SK-N-SH (cell line): ENCODE results near the gene PRPSAP2. TPM values are rescaled to one million over a fixed set of nuclear protein-coding genes. Genes with fewer than 3 reads are reported as not detected.

Source experiments
- CTCF ChIA-PET: fragments of 300-600, 350-600 bp; formaldehyde crosslinking; extraction: SDS; loops from one replicate; lab custom pipeline; 2021; lab: Yijun Ruan, JAX
- POLR2A ChIA-PET: fragments of 350-600 bp; sonication (Branson Sonifier 250); formaldehyde crosslinking; extraction: SDS; loops from one replicate; lab custom pipeline; 2020; ENCODE audit warnings: antibody characterized with exemption, inconsistent platforms; lab: Yijun Ruan, JAX
- DNase-seq: peaks from one replicate; pipeline ENCODE4 v3.0.0; 2012
- H2AFZ ChIP-seq: fragments of 200-600 bp; sonication (generic); 2 replicates; pipeline ENCODE4 v1.8.1; 2016; ENCODE audit warnings: antibody characterized with exemption, mild to moderate bottlenecking, low read depth
- H3F3A ChIP-seq: fragments of 200-600 bp; sonication (generic); replicated peaks from 2 replicates; pipeline ENCODE3; 2016; ENCODE audit warnings: antibody characterized with exemption, mild to moderate bottlenecking; ENCODE audit not compliant: insufficient read depth
- H3K27ac ChIP-seq, 2 experiments: fragments of 200-500 bp in 1 of 2; fragments of 200-600 bp in 1 of 2; sonication (Bioruptor generic) in 1 of 2; sonication (generic), shearing (Covaris generic) in 1 of 2; 2 replicates each; pipeline versions ENCODE4 v1.5.1 to v1.6.1; 2014 to 2016; ENCODE audit warnings: low read depth in 2 of 2, inconsistent platforms in 1 of 2, low read length in 1 of 2, mild to moderate bottlenecking in 1 of 2, mixed read lengths in 1 of 2
- H3K27me3 ChIP-seq: fragments of 200-600 bp; sonication (generic), shearing (Covaris generic); 2 replicates; pipeline ENCODE4 v1.6.1; 2016; ENCODE audit warnings: mixed run types; ENCODE audit not compliant: insufficient read depth
- H3K36me3 ChIP-seq, 2 experiments: fragments of 200-500 bp in 1 of 2; fragments of 200-600 bp in 1 of 2; sonication (Bioruptor generic) in 1 of 2; sonication (generic) in 1 of 2; replicated peaks in 1 of 2; 2 replicates each; pipeline versions ENCODE3 to v1.5.1; 2014 to 2016; ENCODE audit warnings: low read length in 1 of 2, mild to moderate bottlenecking in 1 of 2; ENCODE audit not compliant: insufficient read depth in 2 of 2, control insufficient read depth in 1 of 2
- H3K4me1 ChIP-seq, 2 experiments: fragments of 200-500 bp in 1 of 2; fragments of 200-600 bp in 1 of 2; sonication (Bioruptor generic) in 1 of 2; sonication (generic), shearing (Covaris generic) in 1 of 2; 2 replicates each; pipeline versions ENCODE4 v1.5.1 to v1.6.1; 2014 to 2016; ENCODE audit warnings: low read depth in 1 of 2, low read length in 1 of 2, mixed run types in 1 of 2; ENCODE audit not compliant: insufficient read depth in 2 of 2, control insufficient read depth in 1 of 2
- H3K4me2 ChIP-seq: fragments of 200-600 bp; sonication (generic), shearing (Covaris generic); 2 replicates; pipeline ENCODE4 v1.6.1; 2017; ENCODE audit warnings: mixed run types
- H3K4me3 ChIP-seq, 2 experiments: fragments of 200-500 bp in 1 of 2; fragments of 200-600 bp in 1 of 2; sonication (Bioruptor generic) in 1 of 2; sonication (generic), shearing (Covaris generic) in 1 of 2; 2 replicates each; pipeline versions ENCODE4 v1.5.1 to v1.8.1; 2014 to 2016; ENCODE audit warnings: low read depth in 2 of 2, inconsistent platforms in 1 of 2, low read length in 1 of 2, mild to moderate bottlenecking in 1 of 2, mixed read lengths in 1 of 2, moderate library complexity in 1 of 2
- H3K79me2 ChIP-seq: fragments of 200-600 bp; sonication (generic); 2 replicates; pipeline ENCODE4 v1.8.1; 2017; ENCODE audit warnings: mild to moderate bottlenecking; ENCODE audit not compliant: insufficient read depth
- H3K9ac ChIP-seq: fragments of 200-600 bp; sonication (generic); 2 replicates; pipeline ENCODE4 v1.6.1; 2017; ENCODE audit warnings: mixed run types
- H3K9me2 ChIP-seq: fragments of 200-600 bp; sonication (generic); 2 replicates; pipeline ENCODE4 v1.6.1; 2017; ENCODE audit warnings: mixed run types
- H3K9me3 ChIP-seq: fragments of 200-600 bp; sonication (generic); 2 replicates; pipeline ENCODE4 v1.6.1; 2017; ENCODE audit warnings: mixed run types, mild to moderate bottlenecking, moderate library complexity
- H4K20me1 ChIP-seq: fragments of 200-600 bp; sonication (generic); 2 replicates; pipeline ENCODE4 v1.6.1; 2017; ENCODE audit warnings: mild to moderate bottlenecking, mixed run types; ENCODE audit not compliant: insufficient read depth
- CHD2 ChIP-seq: fragments of 150-350 bp; IDR thresholded peaks from 2 replicates; pipeline ENCODE4 v1.6.1; 2018; ENCODE audit warnings: low read length; ENCODE audit not compliant: partially characterized antibody
- CTCF ChIP-seq: fragments of 200-600 bp; sonication (generic); IDR thresholded peaks from 2 replicates; pipeline ENCODE4 v1.6.1; 2017; ENCODE audit warnings: antibody characterized with exemption, mild to moderate bottlenecking, moderate library complexity
- ELF1 ChIP-seq: IDR thresholded peaks from 2 replicates; pipeline ENCODE4 v1.4.0; 2012
- EP300 ChIP-seq, 2 experiments: IDR thresholded peaks; 2 replicates each; pipeline versions ENCODE4 v1.4.0 to v1.6.1; 2012; ENCODE audit warnings: borderline replicate concordance in 1 of 2, low read depth in 1 of 2, low read length in 1 of 2
- EZH2phosphoT487 ChIP-seq: fragments of 200-600 bp; sonication (generic); IDR thresholded peaks from 2 replicates; pipeline ENCODE4 v1.6.1; 2017; ENCODE audit warnings: low read depth, mixed run types, mild to moderate bottlenecking, antibody characterized with exemption, moderate library complexity, borderline replicate concordance
- FOSL2 ChIP-seq: IDR thresholded peaks from 2 replicates; pipeline ENCODE4 v1.4.0; 2012; ENCODE audit warnings: low read depth, mild to moderate bottlenecking, moderate library complexity, borderline replicate concordance
- FOXM1 ChIP-seq: IDR thresholded peaks from 2 replicates; pipeline ENCODE4 v1.4.0; 2012; ENCODE audit warnings: low read depth, mild to moderate bottlenecking
- GABPA ChIP-seq: IDR thresholded peaks from 2 replicates; pipeline ENCODE4 v1.4.0; 2012; ENCODE audit warnings: low read depth, mild to moderate bottlenecking
- JUND ChIP-seq: IDR thresholded peaks from 2 replicates; pipeline ENCODE4 v1.4.0; 2012
- MEF2A ChIP-seq: IDR thresholded peaks from 2 replicates; pipeline ENCODE4 v1.4.0; 2012; ENCODE audit warnings: low read depth, borderline replicate concordance
- NFIC ChIP-seq: IDR thresholded peaks from 2 replicates; pipeline ENCODE4 v1.4.0; 2012; ENCODE audit warnings: borderline replicate concordance
- PBX3 ChIP-seq: IDR thresholded peaks from 2 replicates; pipeline ENCODE4; 2012
- SMC3 ChIP-seq: IDR thresholded peaks from 2 replicates; pipeline ENCODE4 v1.6.1; 2012; ENCODE audit warnings: low read depth, low read length, improper control_type of control experiment
- TCF12 ChIP-seq: IDR thresholded peaks from 2 replicates; pipeline ENCODE4 v1.4.0; 2012
- USF2 ChIP-seq: fragments of 150-350 bp; IDR thresholded peaks from 2 replicates; pipeline ENCODE4 v1.6.1; 2017; ENCODE audit warnings: antibody characterized with exemption, low read length, low read depth, borderline replicate concordance
- WGBS: methylation state at CpG from one replicate; pipeline ENCODE4 v1.1.6; 2017; ENCODE audit warnings: low lambda C conversion rate; 5-methylcytosine and 5-hydroxymethylcytosine counted together
- polyA plus RNA-seq, 3 experiments: library from polyadenylated mRNA; depleted of rRNA; stranded (reverse); fragments of >200 nt; gene quantifications; 2 replicates each; pipeline ENCODE4 v1.2.3, GENCODE V29; 2012
- TF ChIP-seq, protein P1 (sequence below): IDR thresholded peaks from 2 replicates; pipeline ENCODE4 v1.6.1; 2012; ENCODE audit warnings: mild to moderate bottlenecking, low read depth, low read length, moderate library complexity
- TF ChIP-seq, protein P2 (sequence below): IDR thresholded peaks from 2 replicates; pipeline ENCODE4 v1.4.0; 2012; ENCODE audit warnings: low read depth

PRPSAP2 gene
- polyA plus RNA-seq, 1 of the 3 experiments (the other 2 are of a cell fraction) = 27.6 TPM

- Histone ChIP-seq H3F3A (no peaks in the 10 kb centered on the region), H3K36me3 (no peaks in the 10 kb centered on the region), H3K9ac (no peak overlapping the region), H3K9me2 (no peaks in the 10 kb centered on the region), H3K27me3 (no peaks in the 10 kb centered on the region), H3K4me1 (peaks cover 1 to 7% of the 10 kb centered on the region in 2 experiments; a peak in 2 of 4 replicates), H3K9me3 (no peaks in the 10 kb centered on the region), H3K79me2 (no peaks in the 10 kb centered on the region), H4K20me1 (no peaks in the 10 kb centered on the region), H3K27ac (no peak overlapping the region), H2AFZ (no peak overlapping the region), H3K4me3 (no peak overlapping the region), H3K4me2 (no peak overlapping the region)
- 78% methylated on average over 3 of the region's 3 CpGs for WGBS
- POLR2A ChIA-PET = no interaction called here
- DNase-seq = no peak
- CTCF ChIA-PET = no interaction called here
- TF ChIP-seq TCF12 (no peak), CTCF (no peak), PBX3 (no peak), SMC3 (no peak), FOXM1 (no peak), GABPA (no peak), EZH2phosphoT487 (no peak), FOSL2 (no peak), JUND (no peak), CHD2 (no peak), ELF1 (no peak), EP300 (IDR thresholded peaks at IDR 0.05; ENCODE audit: borderline replicate concordance in 1 of 2, low read depth in 1 of 2, low read length in 1 of 2) (no peak), NFIC (no peak), MEF2A (no peak), USF2 (no peak)
- TF ChIP-seq, protein P1, sequence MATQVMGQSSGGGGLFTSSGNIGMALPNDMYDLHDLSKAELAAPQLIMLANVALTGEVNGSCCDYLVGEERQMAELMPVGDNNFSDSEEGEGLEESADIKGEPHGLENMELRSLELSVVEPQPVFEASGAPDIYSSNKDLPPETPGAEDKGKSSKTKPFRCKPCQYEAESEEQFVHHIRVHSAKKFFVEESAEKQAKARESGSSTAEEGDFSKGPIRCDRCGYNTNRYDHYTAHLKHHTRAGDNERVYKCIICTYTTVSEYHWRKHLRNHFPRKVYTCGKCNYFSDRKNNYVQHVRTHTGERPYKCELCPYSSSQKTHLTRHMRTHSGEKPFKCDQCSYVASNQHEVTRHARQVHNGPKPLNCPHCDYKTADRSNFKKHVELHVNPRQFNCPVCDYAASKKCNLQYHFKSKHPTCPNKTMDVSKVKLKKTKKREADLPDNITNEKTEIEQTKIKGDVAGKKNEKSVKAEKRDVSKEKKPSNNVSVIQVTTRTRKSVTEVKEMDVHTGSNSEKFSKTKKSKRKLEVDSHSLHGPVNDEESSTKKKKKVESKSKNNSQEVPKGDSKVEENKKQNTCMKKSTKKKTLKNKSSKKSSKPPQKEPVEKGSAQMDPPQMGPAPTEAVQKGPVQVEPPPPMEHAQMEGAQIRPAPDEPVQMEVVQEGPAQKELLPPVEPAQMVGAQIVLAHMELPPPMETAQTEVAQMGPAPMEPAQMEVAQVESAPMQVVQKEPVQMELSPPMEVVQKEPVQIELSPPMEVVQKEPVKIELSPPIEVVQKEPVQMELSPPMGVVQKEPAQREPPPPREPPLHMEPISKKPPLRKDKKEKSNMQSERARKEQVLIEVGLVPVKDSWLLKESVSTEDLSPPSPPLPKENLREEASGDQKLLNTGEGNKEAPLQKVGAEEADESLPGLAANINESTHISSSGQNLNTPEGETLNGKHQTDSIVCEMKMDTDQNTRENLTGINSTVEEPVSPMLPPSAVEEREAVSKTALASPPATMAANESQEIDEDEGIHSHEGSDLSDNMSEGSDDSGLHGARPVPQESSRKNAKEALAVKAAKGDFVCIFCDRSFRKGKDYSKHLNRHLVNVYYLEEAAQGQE = no peak
- TF ChIP-seq, protein P2, sequence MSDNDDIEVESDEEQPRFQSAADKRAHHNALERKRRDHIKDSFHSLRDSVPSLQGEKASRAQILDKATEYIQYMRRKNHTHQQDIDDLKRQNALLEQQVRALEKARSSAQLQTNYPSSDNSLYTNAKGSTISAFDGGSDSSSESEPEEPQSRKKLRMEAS = no peak
Observed at GRCh38 chr17:18956581-18956980, 98.7 kb downstream of the PRPSAP2 start.
